GM19397 (cell line): ENCODE results near the gene NPNT.
"Not testable (repeated sequence)": the region's sequence is repeated elsewhere in the genome, so short reads cannot be mapped to it uniquely, and the experiment has no call there.

ENCODE experiments used
- ATAC-seq: cut with Tn5 transposase; IDR thresholded peaks from one replicate; pipeline ENCODE4 v1.9.1; 2021; ENCODE audit warnings: mild to moderate bottlenecking, moderate library complexity; ENCODE audit not compliant: unreplicated experiment

NPNT gene

GRCh38 chr4:105894660-105895582 is at the start of gene NPNT:
Gene NPNT (plus strand): TSS chr4:105895471. CDS start chr4:105895653, 182 bp downstream.
- peak; percentile 40 for ATAC-seq

GRCh38 chr4:105845559-105845958 is 49.7 kb upstream of the NPNT start:
- no peak for ATAC-seq

- not testable (repeated sequence) for ATAC-seq
Measured at GRCh38 chr4:105848359-105848758, 46.9 kb upstream of the NPNT start.

DNA sequence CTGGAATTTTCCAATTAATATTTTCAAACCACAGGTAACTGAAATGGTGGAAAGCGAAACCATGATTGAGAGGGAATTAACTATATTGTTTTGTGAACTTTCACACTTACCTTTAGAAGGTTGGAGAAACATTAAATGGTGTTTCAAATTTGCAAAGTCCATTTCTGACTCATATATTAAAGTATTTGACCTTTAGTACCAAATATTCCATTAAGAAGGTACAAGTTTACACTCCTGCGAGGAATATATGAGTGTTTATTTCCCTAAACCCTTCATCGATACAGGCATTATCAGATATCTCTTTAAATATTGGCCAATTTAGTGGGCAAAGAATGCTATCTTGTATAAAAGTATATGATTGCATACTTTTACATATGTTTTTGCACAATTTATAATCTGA is 44.1 kb upstream of the NPNT start:
- ATAC-seq = no peak

GRCh38 chr4:105852230-105852629 is 43.0 kb upstream of the NPNT start:
- not testable (repeated sequence) for ATAC-seq

- ATAC-seq = no peak
Measured at GRCh38 chr4:105858466-105859040, 36.7 kb upstream of the NPNT start.

- ATAC-seq = no peak
Measured at GRCh38 chr4:105859233-105859632, 36.0 kb upstream of the NPNT start.

DNA sequence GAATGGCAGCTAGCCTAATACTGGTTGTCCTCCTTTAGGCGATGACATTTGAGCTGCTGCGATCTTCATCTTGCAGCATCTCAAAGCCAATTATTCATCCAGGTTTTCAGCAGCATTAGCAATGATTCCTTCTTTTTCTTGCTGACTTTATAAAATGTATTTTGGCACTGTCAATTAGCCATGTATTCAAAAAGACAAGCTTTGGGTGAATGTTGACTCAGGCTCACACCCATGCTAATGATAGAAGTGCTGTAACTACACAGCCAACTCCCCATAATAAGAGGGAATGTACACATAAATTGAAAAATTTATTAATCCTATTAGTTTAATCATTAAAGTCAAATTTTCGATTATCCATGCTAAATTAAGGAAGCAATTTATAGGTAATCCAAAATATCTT is 24.3 kb upstream of the NPNT start:
- no peak for ATAC-seq

- no peak for ATAC-seq
Measured at GRCh38 chr4:105871997-105872396, 23.3 kb upstream of the NPNT start.

- no peak for ATAC-seq
Measured at GRCh38 chr4:105875233-105875632, 20.0 kb upstream of the NPNT start.

DNA sequence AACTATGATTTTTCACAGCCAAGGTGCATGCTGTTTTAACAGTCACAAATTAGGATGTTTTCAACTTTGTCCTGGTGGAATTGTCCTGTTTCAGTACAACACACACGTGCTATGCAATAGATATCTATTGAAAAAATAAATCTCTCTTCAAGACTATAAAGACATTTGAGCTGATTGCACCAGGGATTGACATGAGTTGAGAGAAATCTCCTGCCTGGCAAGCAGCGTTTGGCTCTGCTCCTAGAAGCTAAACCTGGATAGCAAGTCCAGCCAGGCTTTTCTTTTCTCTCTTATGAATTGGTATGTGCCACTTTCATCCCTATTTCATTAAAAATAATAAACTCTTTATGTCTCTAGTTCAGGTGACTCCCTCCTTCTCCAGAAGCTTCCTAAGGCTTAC is 16.6 kb upstream of the NPNT start:
- ATAC-seq = no peak

DNA sequence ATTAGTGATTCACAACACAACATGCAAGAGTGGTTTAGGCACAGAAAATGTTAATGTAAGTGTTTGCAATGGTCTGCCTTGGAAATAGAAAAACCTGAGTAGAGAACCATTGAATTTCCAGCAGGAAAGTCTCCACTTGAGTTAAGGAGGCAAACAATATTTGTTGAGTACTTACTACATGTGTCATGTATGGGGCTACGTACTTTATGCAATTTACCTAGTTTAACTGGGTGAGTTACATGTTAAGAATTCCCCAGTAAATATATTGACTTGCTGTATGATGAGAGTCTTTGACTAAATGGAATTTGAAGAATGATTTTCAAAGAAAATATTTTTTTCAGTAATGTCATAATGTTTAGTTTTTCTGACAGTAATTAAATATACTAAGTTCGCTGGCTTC is 7.8 kb upstream of the NPNT start:
- ATAC-seq = no peak

DNA sequence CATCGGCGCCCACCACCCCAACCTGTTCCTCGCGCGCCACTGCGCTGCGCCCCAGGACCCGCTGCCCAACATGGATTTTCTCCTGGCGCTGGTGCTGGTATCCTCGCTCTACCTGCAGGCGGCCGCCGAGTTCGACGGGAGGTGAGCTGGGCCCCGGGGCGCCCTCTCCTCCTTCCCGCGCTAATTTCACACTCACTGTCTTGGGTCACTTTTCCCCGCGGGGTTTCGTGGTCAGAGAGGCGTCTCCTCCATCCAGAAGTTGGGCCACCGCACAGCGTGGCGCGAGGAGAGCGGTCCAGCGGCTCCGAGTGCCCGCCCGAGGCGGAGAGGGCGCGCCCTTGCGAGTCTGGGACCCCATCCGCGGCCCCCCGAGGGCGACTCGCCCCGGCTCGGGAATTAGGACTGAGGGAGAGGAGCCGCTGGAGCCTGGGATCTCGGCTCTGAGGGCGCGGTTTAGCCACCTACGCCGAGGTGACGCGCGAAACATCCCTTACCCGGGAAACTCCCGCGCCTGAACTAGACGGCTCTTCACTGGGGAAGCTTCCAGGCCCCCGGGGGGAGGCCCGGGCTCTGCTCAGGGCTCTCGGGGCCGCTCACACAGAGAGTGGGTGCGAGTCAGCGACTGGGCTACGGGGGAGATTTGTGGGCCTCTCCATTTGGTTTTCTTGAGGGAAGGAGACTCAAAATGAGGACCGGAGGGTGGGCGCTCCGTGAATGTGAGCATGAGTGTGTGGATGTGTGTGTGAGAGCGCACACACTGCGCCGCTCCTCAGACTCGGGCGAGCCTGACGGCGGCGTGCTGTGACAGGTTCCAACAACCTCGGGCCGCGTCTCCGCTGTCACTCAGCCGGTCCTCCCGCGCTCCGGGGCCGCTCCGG is 551 bp downstream of the NPNT start:
- ATAC-seq = peak; percentile 48

- peak; percentile 1 for ATAC-seq
Measured at GRCh38 chr4:105896461-105896942, 1.2 kb downstream of the NPNT start.

- ATAC-seq = no peak
Measured at GRCh38 chr4:105896984-105897775, 1.9 kb downstream of the NPNT start.

DNA sequence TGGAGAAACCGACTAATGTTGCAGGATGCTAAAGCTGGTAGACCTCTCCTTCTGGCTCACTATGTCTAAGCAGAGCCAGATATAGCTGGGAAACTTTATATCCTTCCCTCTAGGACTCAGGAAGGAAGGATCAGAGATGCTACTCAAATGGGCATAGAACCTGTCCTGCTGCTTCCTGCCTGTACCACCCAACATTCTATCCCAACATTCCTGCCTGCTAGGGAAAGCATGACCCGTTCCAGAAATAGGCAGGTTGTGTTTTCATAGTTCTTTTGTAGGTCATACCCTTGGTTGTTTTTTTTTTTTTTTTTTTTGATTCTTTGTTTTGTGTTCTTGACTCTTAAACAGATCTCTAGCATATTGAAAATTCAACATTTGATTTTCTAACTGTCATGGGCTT is 5.3 kb downstream of the NPNT start:
- no peak for ATAC-seq

- ATAC-seq = no peak
Measured at GRCh38 chr4:105902550-105903262, 7.4 kb downstream of the NPNT start.

GRCh38 chr4:105909787-105910281 is 14.6 kb downstream of the NPNT start:
- ATAC-seq = no peak

DNA sequence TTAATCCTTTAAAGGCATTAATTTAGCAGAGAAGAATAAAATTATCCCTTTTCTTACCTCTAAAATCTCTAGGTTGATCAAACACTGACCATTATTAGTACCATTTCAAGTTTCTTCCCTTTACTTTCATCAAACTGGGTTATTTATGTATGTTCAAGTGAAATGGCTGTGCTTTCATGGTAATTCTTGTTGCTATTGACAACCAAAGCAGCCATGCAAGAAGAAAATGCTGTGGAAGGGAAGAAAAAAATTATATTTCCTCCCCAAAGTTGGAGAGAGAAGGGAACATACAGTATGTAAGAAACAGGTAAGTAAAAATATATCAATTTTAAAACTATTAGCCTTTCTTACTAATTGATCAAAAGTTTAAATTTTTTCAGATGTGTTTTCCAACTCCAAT is 16.2 kb downstream of the NPNT start:
- no peak for ATAC-seq

DNA sequence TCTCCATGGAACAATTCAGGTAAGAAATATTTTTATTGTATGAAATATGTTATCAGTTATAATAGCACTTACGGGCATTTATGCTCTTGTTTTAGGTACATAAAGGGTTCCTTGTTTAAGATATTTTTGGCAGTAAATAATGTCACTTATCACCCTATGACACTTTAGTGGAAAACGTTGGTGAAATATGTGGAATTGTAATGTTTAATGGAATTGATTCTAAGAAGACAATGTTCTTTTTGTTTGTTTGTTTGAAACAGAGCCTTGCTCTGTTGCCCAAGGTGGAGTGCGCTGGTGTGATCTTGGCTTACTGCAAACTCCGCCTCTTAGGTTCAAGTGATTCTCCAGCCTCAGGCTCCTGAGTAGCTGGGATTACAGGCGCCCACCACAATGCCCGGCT is 17.4 kb downstream of the NPNT start:
- ATAC-seq = no peak
